Lower leg skin (tissue), 3 donors: ENCODE results near the gene DMD.

ENCODE experiments used
- POLR2A ChIP-seq, 2 donors: fragments of 450-650 bp; IDR thresholded peaks; one replicate each; pipeline ENCODE4 v1.6.1; 2016 to 2017; ENCODE audit warnings: antibody characterized with exemption in 2 of 2, mild to moderate bottlenecking in 1 of 2, moderate library complexity in 1 of 2
- TF ChIP-seq, protein P1 (sequence below), 3 donors: fragments of 450-650 bp; IDR thresholded peaks; one replicate each; pipeline ENCODE4 v1.5.1; 2016; ENCODE audit warnings: antibody characterized with exemption in 3 of 3, mild to moderate bottlenecking in 3 of 3, moderate library complexity in 2 of 3

DNA sequence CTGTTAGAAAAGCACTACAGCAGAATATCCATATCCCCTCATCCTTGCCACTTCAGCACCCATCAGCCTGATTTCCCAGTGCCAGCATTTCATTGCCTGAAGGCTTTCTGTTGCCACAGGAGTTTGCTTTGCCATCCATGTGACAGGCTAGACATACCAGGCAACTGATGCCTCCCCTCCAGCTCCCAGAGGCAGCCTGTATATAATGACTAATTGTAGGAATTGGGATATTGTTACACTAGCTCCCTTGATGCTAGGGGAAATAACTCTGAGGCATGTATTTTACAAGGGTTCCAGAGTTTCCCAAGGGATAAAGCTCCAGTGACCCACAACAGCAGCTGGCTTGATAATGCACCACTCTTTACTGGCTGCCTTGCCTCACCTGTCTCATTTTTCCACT is 1531.5 kb downstream of the DMD start:
- TF ChIP-seq, protein P1, sequence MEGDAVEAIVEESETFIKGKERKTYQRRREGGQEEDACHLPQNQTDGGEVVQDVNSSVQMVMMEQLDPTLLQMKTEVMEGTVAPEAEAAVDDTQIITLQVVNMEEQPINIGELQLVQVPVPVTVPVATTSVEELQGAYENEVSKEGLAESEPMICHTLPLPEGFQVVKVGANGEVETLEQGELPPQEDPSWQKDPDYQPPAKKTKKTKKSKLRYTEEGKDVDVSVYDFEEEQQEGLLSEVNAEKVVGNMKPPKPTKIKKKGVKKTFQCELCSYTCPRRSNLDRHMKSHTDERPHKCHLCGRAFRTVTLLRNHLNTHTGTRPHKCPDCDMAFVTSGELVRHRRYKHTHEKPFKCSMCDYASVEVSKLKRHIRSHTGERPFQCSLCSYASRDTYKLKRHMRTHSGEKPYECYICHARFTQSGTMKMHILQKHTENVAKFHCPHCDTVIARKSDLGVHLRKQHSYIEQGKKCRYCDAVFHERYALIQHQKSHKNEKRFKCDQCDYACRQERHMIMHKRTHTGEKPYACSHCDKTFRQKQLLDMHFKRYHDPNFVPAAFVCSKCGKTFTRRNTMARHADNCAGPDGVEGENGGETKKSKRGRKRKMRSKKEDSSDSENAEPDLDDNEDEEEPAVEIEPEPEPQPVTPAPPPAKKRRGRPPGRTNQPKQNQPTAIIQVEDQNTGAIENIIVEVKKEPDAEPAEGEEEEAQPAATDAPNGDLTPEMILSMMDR (IDR thresholded peaks at IDR 0.05), result no peak
- TF ChIP-seq POLR2A (IDR thresholded peaks at IDR 0.05), result no peak
